HG03060 (cell line): ENCODE measurements around the gene BCL2L1.
"Not testable (repeated sequence)": the region's sequence is repeated elsewhere in the genome, so short reads cannot be mapped to it uniquely, and the experiment has no call there.

Source experiments
- ATAC-seq: cut with Tn5 transposase; IDR thresholded peaks from one replicate; pipeline ENCODE4 v1.9.1; 2021; ENCODE audit warnings: low read depth, moderate number of reproducible peaks; ENCODE audit not compliant: unreplicated experiment

Gene BCL2L1

DNA sequence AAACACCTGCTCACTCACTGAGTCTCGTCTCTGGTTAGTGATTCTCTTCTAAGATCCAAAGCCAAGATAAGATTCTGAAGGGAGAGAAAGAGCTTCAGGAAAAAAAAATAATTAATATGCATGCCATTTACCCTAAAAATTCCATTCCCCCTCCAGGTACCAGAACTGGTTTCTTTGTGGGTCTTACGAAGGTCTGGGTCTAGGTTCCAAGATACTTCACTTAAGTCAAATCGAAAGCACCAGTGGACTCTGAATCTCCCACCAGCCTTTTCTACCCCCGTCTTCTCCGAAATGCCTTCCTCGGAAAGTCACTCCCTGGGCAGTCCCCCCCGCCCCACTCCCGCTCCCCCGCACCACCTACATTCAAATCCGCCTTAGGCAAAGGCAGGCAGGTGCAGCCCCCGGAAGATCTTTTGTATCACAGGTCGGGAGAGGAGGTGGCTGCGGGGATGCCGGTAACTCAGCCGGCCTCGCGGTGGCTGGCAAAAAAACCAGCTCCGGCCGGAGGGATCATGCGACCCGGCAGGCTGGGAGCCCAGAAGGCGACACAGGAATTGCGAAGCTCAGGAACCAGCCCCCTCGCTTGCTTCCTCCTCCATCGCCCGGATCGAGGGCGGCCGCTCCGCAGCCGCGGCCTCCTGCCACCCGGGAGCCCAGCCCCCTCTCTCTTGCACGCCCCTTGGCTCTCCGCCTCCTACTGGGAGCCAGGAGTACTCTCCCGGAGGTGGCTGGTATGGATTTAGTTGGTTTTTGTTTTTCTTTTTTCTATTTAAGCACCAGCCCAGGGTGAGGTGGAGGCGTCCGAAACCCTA is at the start of gene BCL2L1:
BCL2L1 (minus strand) TSS at position 612 of the 812 bp plus-strand sequence. CDS start 650 bp downstream, outside the sequence.
- no peak for ATAC-seq

DNA sequence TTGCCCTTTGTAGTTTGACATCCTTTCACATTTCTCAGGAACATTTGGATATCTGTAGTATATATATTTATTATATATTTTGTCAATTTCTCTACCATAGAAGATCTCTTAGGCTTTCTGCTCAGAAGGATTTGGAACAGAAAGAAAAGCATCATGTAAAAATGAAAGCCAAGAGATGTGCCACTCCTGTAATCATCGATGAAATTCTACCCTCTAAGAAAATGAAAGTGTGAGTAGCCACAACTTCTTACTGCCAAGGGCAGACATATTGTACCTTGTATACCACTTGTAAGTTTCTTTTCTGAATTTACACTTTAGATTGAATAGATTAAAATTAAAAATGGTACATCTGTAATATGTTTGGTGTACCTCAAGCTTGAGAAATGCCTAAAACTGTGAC is 47.6 kb upstream of the BCL2L1 start:
- no peak for ATAC-seq

- no peak for ATAC-seq
Measured at GRCh38 chr20:31769681-31770080, 47.0 kb upstream of the BCL2L1 start.

- no peak for ATAC-seq
Measured at GRCh38 chr20:31767805-31768204, 45.1 kb upstream of the BCL2L1 start.

DNA sequence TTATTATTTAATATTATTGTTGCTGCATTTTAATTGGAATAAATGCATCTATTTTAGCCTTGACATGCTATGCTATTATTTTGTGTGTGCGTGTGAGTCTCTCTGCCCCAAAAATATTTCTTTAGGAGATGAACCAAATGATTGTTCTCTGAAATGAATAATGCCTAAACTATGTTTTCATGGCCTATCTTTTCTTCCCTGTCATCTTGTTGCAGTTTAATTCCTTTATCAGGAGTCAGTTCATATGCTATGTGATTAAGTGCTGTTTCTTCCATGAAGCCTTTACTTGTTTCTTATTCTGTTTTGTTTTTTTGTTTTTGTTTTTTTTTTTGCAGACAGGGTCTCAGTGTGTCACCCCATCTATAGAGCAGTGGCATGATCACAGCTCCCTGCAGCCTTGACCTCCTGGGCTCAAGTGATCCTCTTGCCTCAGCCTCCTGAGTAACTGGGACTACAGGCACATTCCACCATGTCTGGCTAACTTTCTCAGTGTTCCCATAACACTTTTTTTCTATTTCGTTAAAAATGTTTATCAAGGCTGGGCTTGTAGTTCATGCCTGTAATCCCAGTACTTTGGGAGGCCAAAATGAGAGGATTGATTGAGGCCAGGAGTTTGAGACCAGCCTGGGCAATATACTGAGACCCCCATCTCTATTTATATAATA is 42.1 kb upstream of the BCL2L1 start:
- no peak for ATAC-seq

- no peak for ATAC-seq
Measured at GRCh38 chr20:31760519-31761240, 38.0 kb upstream of the BCL2L1 start.

GRCh38 chr20:31759836-31760518 is 37.3 kb upstream of the BCL2L1 start:
- ATAC-seq: no peak

- ATAC-seq: no peak
Measured at GRCh38 chr20:31758991-31759390, 36.3 kb upstream of the BCL2L1 start.

GRCh38 chr20:31758521-31758920 is 35.9 kb upstream of the BCL2L1 start:
- no peak for ATAC-seq

GRCh38 chr20:31757254-31757653 is 34.6 kb upstream of the BCL2L1 start:
- ATAC-seq: no peak

GRCh38 chr20:31751126-31751525 is 28.5 kb upstream of the BCL2L1 start:
- ATAC-seq: no peak

GRCh38 chr20:31749223-31749622 is 26.6 kb upstream of the BCL2L1 start:
- no peak for ATAC-seq

GRCh38 chr20:31747640-31748039 is 25.0 kb upstream of the BCL2L1 start:
- no peak for ATAC-seq

DNA sequence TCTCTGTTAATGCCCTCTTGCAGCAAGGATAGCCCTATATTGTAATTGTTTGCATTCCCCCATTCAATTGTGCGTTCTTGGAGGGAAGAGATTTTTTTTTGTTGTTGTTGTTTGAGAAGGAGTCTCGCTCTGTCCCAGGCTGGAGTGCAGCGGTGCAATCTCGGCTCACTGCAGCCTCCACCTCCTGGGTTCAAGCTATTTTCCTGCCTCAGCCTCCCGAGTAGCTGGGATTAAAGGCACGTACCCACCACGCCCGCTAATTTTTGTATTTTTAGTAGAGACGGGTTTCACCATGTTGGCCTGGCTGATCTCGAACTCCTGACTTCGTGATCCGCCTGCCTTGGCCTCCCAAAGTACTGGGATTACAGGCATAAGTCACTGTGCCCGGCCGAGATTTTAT is 24.4 kb upstream of the BCL2L1 start:
- ATAC-seq: not testable (repeated sequence)

GRCh38 chr20:31746068-31746878 is 23.6 kb upstream of the BCL2L1 start:
- ATAC-seq: no peak

- ATAC-seq: no peak
Measured at GRCh38 chr20:31740656-31741323, 18.1 kb upstream of the BCL2L1 start.

- ATAC-seq: no peak
Measured at GRCh38 chr20:31740208-31740607, 17.5 kb upstream of the BCL2L1 start.

GRCh38 chr20:31739550-31739977 is 16.9 kb upstream of the BCL2L1 start:
- no peak for ATAC-seq
